Liver (tissue), 9 donors: ENCODE results near the gene TBC1D9. TPM values are rescaled to one million over a fixed set of nuclear protein-coding genes. Genes with fewer than 3 reads are reported as not detected.

Experiments
- DNase-seq: peaks from one replicate; pipeline ENCODE4 v3.0.0-alpha.2; 2017; ENCODE audit warnings: low spot score
- H3K27ac ChIP-seq, 2 donors: one replicate each; pipeline ENCODE4 v1.7.0; 2013; ENCODE audit warnings: inconsistent platforms in 2 of 2, low read length in 2 of 2, control low read depth in 1 of 2, low read depth in 1 of 2, mild to moderate bottlenecking in 1 of 2
- H3K27me3 ChIP-seq, 4 donors: one replicate each; pipeline versions ENCODE4 v1.6.1 to v1.7.0; 2013; ENCODE audit warnings: low read length in 3 of 4, inconsistent platforms in 1 of 4, mild to moderate bottlenecking in 1 of 4, moderate library complexity in 1 of 4; ENCODE audit not compliant: control insufficient read depth in 4 of 4, insufficient read depth in 4 of 4
- H3K36me3 ChIP-seq, 4 donors: one replicate each; pipeline versions ENCODE4 v1.6.1 to v1.7.0; 2013; ENCODE audit warnings: low read length in 3 of 4, mild to moderate bottlenecking in 3 of 4, low read depth in 1 of 4, moderate library complexity in 1 of 4; ENCODE audit not compliant: control insufficient read depth in 4 of 4, insufficient read depth in 3 of 4
- H3K4me1 ChIP-seq, 4 donors: one replicate each; pipeline versions ENCODE4 v1.6.1 to v1.7.0; 2013; ENCODE audit warnings: low read length in 3 of 4, mild to moderate bottlenecking in 3 of 4, moderate library complexity in 1 of 4; ENCODE audit not compliant: control insufficient read depth in 4 of 4, insufficient read depth in 4 of 4
- H3K4me3 ChIP-seq, 3 donors: one replicate each; pipeline versions ENCODE4 v1.6.1 to v1.7.0; 2013; ENCODE audit warnings: low read length in 3 of 3, control low read depth in 1 of 3, low read depth in 1 of 3, mild to moderate bottlenecking in 1 of 3
- H3K9ac ChIP-seq, 2 donors: one replicate each; pipeline ENCODE4 v1.7.0; 2013; ENCODE audit warnings: low read length in 2 of 2, mild to moderate bottlenecking in 2 of 2, moderate library complexity in 2 of 2, control low read depth in 1 of 2, low read depth in 1 of 2
- H3K9me3 ChIP-seq, 4 donors: one replicate each; pipeline versions ENCODE4 v1.6.1 to v1.7.0; 2013; ENCODE audit warnings: low read length in 3 of 4; ENCODE audit not compliant: control insufficient read depth in 4 of 4
- ATF3 ChIP-seq: IDR thresholded peaks from 2 replicates; pipeline ENCODE4 v1.6.1; 2016; ENCODE audit warnings: antibody characterized with exemption
- CTCF ChIP-seq: fragments of 150-350 bp; IDR thresholded peaks from 2 replicates; pipeline ENCODE4 v1.5.1; 2017; ENCODE audit warnings: improper control_type of control experiment, low read depth, low read length; ENCODE audit not compliant: missing input control
- EGR1 ChIP-seq, 2 donors: IDR thresholded peaks; 2 replicates each; pipeline ENCODE4 v1.6.1; 2016 to 2018; ENCODE audit warnings: antibody characterized with exemption in 2 of 2, low read depth in 2 of 2
- FOXA1 ChIP-seq: IDR thresholded peaks from 2 replicates; pipeline ENCODE4 v1.6.1; 2016; ENCODE audit warnings: antibody characterized with exemption
- FOXA2 ChIP-seq: IDR thresholded peaks from 2 replicates; pipeline ENCODE4 v1.6.1; 2016; ENCODE audit warnings: antibody characterized with exemption
- GABPA ChIP-seq, 2 donors: IDR thresholded peaks in 1 of 2; conservative IDR thresholded peaks in 1 of 2; 2 replicates each; pipeline ENCODE4 v1.6.1; 2016; ENCODE audit warnings: antibody characterized with exemption in 2 of 2, mild to moderate bottlenecking in 1 of 2, moderate library complexity in 1 of 2
- HNF4A ChIP-seq, 2 donors: conservative IDR thresholded peaks; 2 replicates each; pipeline ENCODE4 v1.6.1; 2016; ENCODE audit warnings: antibody characterized with exemption in 2 of 2, mild to moderate bottlenecking in 2 of 2
- HNF4G ChIP-seq: IDR thresholded peaks from 2 replicates; pipeline ENCODE4 v1.6.1; 2016; ENCODE audit warnings: antibody characterized with exemption
- JUND ChIP-seq, 2 donors: IDR thresholded peaks; 2 replicates each; pipeline ENCODE4 v1.6.1; 2016; ENCODE audit warnings: antibody characterized with exemption in 2 of 2
- NR2F2 ChIP-seq: IDR thresholded peaks from 2 replicates; pipeline ENCODE4 v1.6.1; 2016; ENCODE audit warnings: antibody characterized with exemption
- RAD21 ChIP-seq, 2 donors: IDR thresholded peaks; 2 replicates each; pipeline ENCODE4 v1.6.1; 2016; ENCODE audit warnings: antibody characterized with exemption in 2 of 2, mild to moderate bottlenecking in 2 of 2
- RXRA ChIP-seq, 2 donors: IDR thresholded peaks; 2 replicates each; pipeline ENCODE4 v1.6.1; 2017 to 2018; ENCODE audit warnings: antibody characterized with exemption in 2 of 2, mild to moderate bottlenecking in 1 of 2
- SP1 ChIP-seq: IDR thresholded peaks from 2 replicates; pipeline ENCODE4 v1.6.1; 2018; ENCODE audit warnings: antibody characterized with exemption, mild to moderate bottlenecking
- TAF1 ChIP-seq: conservative IDR thresholded peaks from 2 replicates; pipeline ENCODE4 v1.6.1; 2016; ENCODE audit warnings: antibody characterized with exemption, mild to moderate bottlenecking
- YY1 ChIP-seq: IDR thresholded peaks from 2 replicates; pipeline ENCODE4 v1.6.1; 2016; ENCODE audit warnings: antibody characterized with exemption, mild to moderate bottlenecking
- ZBTB33 ChIP-seq: IDR thresholded peaks from 2 replicates; pipeline ENCODE4 v1.6.1; 2016; ENCODE audit warnings: antibody characterized with exemption
- WGBS: extraction: QIAGEN DNeasy Blood & Tissue Kit; methylation state at CpG from one replicate; pipeline ENCODE4 v1.1.7; 2013; 5-methylcytosine and 5-hydroxymethylcytosine counted together
- polyA plus RNA-seq, 2 donors: library from polyadenylated mRNA; stranded (reverse) in 1 of 2; unstranded in 1 of 2; fragments of 200-250 nt in 1 of 2; fragments of >200 nt in 1 of 2; fragmentation: Nextera tagmentation in 1 of 2; extraction: Ambion mirVana in 1 of 2; gene quantifications; one replicate each; pipeline versions ENCODE4 v1.2.1 to v1.2.3, GENCODE V29; 2013 to 2015
- total RNA-seq, 2 donors: library from RNA; depleted of rRNA; stranded (reverse); fragments of >200 nt; gene quantifications; one replicate each; pipeline ENCODE4 v1.2.3, GENCODE V29; 2014
- TF ChIP-seq, protein P1 (sequence below): IDR thresholded peaks from 2 replicates; pipeline ENCODE4 v1.6.1; 2016; ENCODE audit warnings: antibody characterized with exemption, mild to moderate bottlenecking
- TF ChIP-seq, protein P2 (sequence below): IDR thresholded peaks from 2 replicates; pipeline ENCODE4 v1.6.1; 2016; ENCODE audit warnings: antibody characterized with exemption
- donor health status: healthy.
- donor health status: healthy.
- donor health status: healthy.
- donor health status: healthy.
- donor health status: healthy.

Gene TBC1D9
- total and polyA plus RNA-seq, 4 donors: 1.4 to 8.5 (median 6.3) TPM

GRCh38 chr4:140750470-140750869 is 5.7 kb downstream of the TBC1D9 start:
- 51% methylated on average over 2 of the region's 2 CpGs for WGBS
- TF ChIP-seq RXRA (IDR thresholded peaks at IDR 0.05) (no peak), GABPA (IDR thresholded peaks at IDR 0.05 in 1 of 2, conservative IDR thresholded peaks at IDR 0.05 in 1 of 2) (no peak), ATF3 (no peak), SP1 (no peak), FOXA2 (no peak), NR2F2 (no peak), JUND (IDR thresholded peaks at IDR 0.05) (no peak), EGR1 (IDR thresholded peaks at IDR 0.05; ENCODE audit: low read depth in 2 of 2) (no peak), RAD21 (IDR thresholded peaks at IDR 0.05) (no peak), ZBTB33 (no peak), HNF4A (conservative IDR thresholded peaks at IDR 0.05) (no peak), TAF1 (no peak), FOXA1 (no peak), CTCF (no peak), HNF4G (no peak), YY1 (no peak)
- TF ChIP-seq, protein P1, sequence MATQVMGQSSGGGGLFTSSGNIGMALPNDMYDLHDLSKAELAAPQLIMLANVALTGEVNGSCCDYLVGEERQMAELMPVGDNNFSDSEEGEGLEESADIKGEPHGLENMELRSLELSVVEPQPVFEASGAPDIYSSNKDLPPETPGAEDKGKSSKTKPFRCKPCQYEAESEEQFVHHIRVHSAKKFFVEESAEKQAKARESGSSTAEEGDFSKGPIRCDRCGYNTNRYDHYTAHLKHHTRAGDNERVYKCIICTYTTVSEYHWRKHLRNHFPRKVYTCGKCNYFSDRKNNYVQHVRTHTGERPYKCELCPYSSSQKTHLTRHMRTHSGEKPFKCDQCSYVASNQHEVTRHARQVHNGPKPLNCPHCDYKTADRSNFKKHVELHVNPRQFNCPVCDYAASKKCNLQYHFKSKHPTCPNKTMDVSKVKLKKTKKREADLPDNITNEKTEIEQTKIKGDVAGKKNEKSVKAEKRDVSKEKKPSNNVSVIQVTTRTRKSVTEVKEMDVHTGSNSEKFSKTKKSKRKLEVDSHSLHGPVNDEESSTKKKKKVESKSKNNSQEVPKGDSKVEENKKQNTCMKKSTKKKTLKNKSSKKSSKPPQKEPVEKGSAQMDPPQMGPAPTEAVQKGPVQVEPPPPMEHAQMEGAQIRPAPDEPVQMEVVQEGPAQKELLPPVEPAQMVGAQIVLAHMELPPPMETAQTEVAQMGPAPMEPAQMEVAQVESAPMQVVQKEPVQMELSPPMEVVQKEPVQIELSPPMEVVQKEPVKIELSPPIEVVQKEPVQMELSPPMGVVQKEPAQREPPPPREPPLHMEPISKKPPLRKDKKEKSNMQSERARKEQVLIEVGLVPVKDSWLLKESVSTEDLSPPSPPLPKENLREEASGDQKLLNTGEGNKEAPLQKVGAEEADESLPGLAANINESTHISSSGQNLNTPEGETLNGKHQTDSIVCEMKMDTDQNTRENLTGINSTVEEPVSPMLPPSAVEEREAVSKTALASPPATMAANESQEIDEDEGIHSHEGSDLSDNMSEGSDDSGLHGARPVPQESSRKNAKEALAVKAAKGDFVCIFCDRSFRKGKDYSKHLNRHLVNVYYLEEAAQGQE: no peak
- TF ChIP-seq, protein P2, sequence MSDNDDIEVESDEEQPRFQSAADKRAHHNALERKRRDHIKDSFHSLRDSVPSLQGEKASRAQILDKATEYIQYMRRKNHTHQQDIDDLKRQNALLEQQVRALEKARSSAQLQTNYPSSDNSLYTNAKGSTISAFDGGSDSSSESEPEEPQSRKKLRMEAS: no peak
- Histone ChIP-seq H3K9ac (no peak overlapping the region), H3K27ac (no peak overlapping the region), H3K4me1 (peaks cover 0 to 3% (median under 1%) of the 10 kb centered on the region in 4 donors), H3K4me3 (no peak overlapping the region), H3K36me3 (no peaks in the 10 kb centered on the region), H3K9me3 (no peaks in the 10 kb centered on the region), H3K27me3 (no peaks in the 10 kb centered on the region)
- DNase-seq: no peak
